Endodermal cell (in vitro differentiated cells): ENCODE data around the gene ORAI2. TPM values are rescaled to one million over a fixed set of nuclear protein-coding genes. Genes with fewer than 3 reads are reported as not detected.
"Not testable (repeated sequence)": the region's sequence is repeated elsewhere in the genome, so short reads cannot be mapped to it uniquely, and the experiment has no call there.

Experiments
- DNase-seq: peaks from one replicate; pipeline ENCODE4 v3.0.0-alpha.2; 2017
- H3K27ac ChIP-seq: 2 replicates; pipeline ENCODE4 v1.5.1; 2013; ENCODE audit warnings: mild to moderate bottlenecking, low read depth, low read length, moderate library complexity
- H3K27me3 ChIP-seq: 2 replicates; pipeline ENCODE4 v1.6.1; 2013; ENCODE audit warnings: mild to moderate bottlenecking, low read length, moderate library complexity; ENCODE audit not compliant: insufficient read depth, control insufficient read depth, poor library complexity, severe bottlenecking
- H3K36me3 ChIP-seq: 2 replicates; pipeline ENCODE4 v1.7.0; 2013; ENCODE audit warnings: mild to moderate bottlenecking, low read length, moderate library complexity; ENCODE audit not compliant: control insufficient read depth, insufficient read depth
- H3K4me1 ChIP-seq: one replicate; pipeline ENCODE4 v1.7.0; 2013; ENCODE audit warnings: low read length; ENCODE audit not compliant: control insufficient read depth, insufficient read depth
- H3K4me3 ChIP-seq: 2 replicates; pipeline ENCODE4 v1.5.1; 2013; ENCODE audit warnings: mild to moderate bottlenecking, low read length, moderate library complexity
- H3K9ac ChIP-seq: 2 replicates; pipeline ENCODE4 v1.6.1; 2013; ENCODE audit warnings: mild to moderate bottlenecking, low read length, moderate library complexity; ENCODE audit not compliant: poor library complexity, severe bottlenecking; ENCODE audit errors: extremely low read depth
- H3K9me3 ChIP-seq: 2 replicates; pipeline ENCODE4 v1.6.1; 2013; ENCODE audit warnings: mild to moderate bottlenecking, low read length, moderate library complexity; ENCODE audit not compliant: control insufficient read depth
- H3K27ac Mint-ChIP-seq: 2 replicates; pipeline ENCODE4 v1.8.0; 2020; ENCODE audit warnings: mixed read lengths
- H3K27me3 Mint-ChIP-seq: 2 replicates; pipeline ENCODE4 v1.8.0; 2021; ENCODE audit warnings: mild to moderate bottlenecking, mixed read lengths; ENCODE audit not compliant: insufficient read depth
- H3K36me3 Mint-ChIP-seq: 2 replicates; pipeline ENCODE4 v1.8.0; 2020; ENCODE audit warnings: low read depth, mixed read lengths
- H3K4me1 Mint-ChIP-seq: 2 replicates; pipeline ENCODE4 v1.8.0; 2020; ENCODE audit warnings: mixed read lengths
- H3K4me3 Mint-ChIP-seq: 2 replicates; pipeline ENCODE4 v1.8.0; 2020; ENCODE audit warnings: mild to moderate bottlenecking, moderate library complexity, mixed read lengths
- H3K9me3 Mint-ChIP-seq: 2 replicates; pipeline ENCODE4 v1.8.0; 2020; ENCODE audit warnings: mild to moderate bottlenecking, mixed read lengths
- WGBS, 2 experiments: methylation state at CpG; one replicate each; pipeline versions ENCODE4 v1.1.5 to v1.1.7; 2013; ENCODE audit warnings: missing lambda C conversion rate in 2 of 2, mixed read lengths in 1 of 2; ENCODE audit not compliant: insufficient coverage in 1 of 2, insufficient read length in 1 of 2; 5-methylcytosine and 5-hydroxymethylcytosine counted together
- total RNA-seq, 2 donors: library from RNA; stranded (reverse); fragmentation: NEBNext Ultra II Directional in 1 of 2; extraction: Animal tissue kit (Norgen Biotek cat#: 25700) in 1 of 2; gene quantifications; 2 replicates in 1 of 2; 3 replicates in 1 of 2; pipeline ENCODE4 v1.2.1, GENCODE V29; 2021
- TF ChIP-seq, protein P1 (sequence below): fragments of 200-600 bp; sonication (generic); conservative IDR thresholded peaks from 2 replicates; pipeline ENCODE4 v1.5.0; 2021; ENCODE audit warnings: antibody characterized with exemption, mild to moderate bottlenecking

Gene ORAI2
- total RNA-seq, 2 donors from 2014 or later, result 24.3 to 26.1 TPM

DNA sequence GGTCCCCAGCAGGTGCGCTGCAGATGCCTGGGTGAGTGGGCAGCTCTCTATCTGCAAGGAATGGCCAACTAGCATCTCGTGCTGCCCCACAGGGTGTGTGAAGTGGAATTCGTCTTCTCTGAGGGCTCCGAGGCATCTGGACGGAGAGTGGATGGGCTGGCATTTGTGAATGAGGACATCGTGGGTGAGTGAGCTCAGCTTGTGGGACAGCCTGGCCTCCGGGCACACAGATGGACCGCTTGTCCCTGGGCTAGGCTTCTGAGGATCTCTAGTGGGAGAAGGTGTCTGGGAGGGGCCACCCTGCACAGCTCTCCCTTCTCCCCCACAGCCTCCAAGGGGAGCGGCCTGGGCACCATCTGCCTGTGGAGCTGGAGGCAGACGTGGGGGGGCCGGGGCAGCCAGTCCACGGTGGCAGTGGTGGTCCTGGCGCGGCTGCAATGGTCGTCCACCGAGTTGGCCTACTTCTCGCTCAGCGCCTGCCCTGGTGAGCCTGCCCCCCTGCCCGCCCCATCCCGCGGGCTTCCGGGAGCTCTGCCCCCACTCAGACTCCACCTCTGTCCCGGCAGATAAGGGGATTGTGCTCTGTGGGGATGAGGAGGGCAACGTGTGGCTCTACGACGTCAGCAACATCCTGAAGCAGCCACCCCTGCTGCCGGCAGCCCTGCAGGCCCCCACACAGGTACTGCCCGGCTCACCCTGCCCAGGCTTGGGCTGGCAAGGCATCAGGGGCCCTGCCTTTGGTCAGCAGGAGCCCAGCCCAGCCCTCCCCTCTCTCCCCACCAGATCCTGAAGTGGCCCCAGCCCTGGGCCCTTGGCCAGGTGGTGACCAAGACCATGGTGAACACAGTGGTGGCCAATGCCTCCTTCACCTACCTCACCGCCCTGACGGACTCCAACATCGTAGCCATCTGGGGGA is 39.0 kb downstream of the ORAI2 start:
- H3K27me3 ChIP-seq, result no peaks in the 10 kb centered on the region
- no peaks in the 10 kb centered on the region for H3K9me3 ChIP-seq
- H3K4me1 Mint-ChIP-seq, result no peaks in the 10 kb centered on the region
- no peak overlapping the region for H3K27ac ChIP-seq
- peak; percentile 42 for DNase-seq
- H3K4me3 ChIP-seq, result no peak overlapping the region
- H3K4me3 Mint-ChIP-seq, result no peak overlapping the region
- peak overlapping the region; percentile 52 for H3K27ac Mint-ChIP-seq
- WGBS, 2 experiments, result 83 to 91% methylated on average over 15 to 31 of the region's 31 CpGs
- no peaks in the 10 kb centered on the region for H3K9me3 Mint-ChIP-seq
- H3K9ac ChIP-seq, result no peak overlapping the region
- no peaks in the 10 kb centered on the region for H3K4me1 ChIP-seq
- H3K36me3 Mint-ChIP-seq, result peaks cover 10% of the 10 kb centered on the region
- H3K27me3 Mint-ChIP-seq, result no peaks in the 10 kb centered on the region
- peaks cover 15% of the 10 kb centered on the region for H3K36me3 ChIP-seq
- TF ChIP-seq, protein P1, sequence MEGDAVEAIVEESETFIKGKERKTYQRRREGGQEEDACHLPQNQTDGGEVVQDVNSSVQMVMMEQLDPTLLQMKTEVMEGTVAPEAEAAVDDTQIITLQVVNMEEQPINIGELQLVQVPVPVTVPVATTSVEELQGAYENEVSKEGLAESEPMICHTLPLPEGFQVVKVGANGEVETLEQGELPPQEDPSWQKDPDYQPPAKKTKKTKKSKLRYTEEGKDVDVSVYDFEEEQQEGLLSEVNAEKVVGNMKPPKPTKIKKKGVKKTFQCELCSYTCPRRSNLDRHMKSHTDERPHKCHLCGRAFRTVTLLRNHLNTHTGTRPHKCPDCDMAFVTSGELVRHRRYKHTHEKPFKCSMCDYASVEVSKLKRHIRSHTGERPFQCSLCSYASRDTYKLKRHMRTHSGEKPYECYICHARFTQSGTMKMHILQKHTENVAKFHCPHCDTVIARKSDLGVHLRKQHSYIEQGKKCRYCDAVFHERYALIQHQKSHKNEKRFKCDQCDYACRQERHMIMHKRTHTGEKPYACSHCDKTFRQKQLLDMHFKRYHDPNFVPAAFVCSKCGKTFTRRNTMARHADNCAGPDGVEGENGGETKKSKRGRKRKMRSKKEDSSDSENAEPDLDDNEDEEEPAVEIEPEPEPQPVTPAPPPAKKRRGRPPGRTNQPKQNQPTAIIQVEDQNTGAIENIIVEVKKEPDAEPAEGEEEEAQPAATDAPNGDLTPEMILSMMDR, result no peak

DNA sequence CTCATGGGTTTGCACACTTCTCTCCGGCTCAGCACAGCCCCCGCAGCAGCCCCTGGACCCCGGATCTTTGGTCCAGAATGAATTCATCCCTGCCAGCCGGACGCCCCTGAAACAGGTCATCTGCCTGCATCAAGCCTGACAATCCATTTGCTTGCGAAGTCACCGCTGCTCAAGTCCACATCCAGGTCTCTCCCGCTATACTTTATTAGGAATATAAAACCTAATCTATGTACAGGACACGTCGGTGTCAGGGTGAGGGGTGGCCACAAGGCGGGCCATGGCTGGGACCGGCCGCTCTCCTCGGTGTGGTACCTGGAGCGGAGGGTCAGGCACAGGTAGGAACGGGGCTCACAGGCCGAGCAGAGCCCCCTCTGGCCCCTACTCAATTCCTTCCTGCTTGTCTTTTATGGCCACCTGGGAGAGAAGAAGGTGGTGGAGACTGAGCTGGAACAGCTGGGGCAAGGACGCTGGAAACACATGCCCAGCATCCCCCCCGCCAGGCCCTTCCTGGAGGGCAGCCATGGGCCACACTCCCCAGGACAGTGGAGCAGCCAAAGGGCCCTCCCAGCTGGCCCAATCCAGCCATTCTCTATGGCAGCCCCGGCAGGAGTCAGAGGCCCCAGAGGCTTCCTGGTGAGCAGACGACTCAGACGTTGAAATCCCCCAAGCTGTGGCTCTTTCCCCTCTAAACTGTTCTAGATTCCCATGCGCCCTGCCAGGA is 40.1 kb downstream of the ORAI2 start:
- Histone ChIP-seq H3K4me1 (no peaks in the 10 kb centered on the region), H3K4me3 (no peak overlapping the region), H3K9ac (no peak overlapping the region), H3K36me3 (peaks cover 15% of the 10 kb centered on the region), H3K9me3 (no peaks in the 10 kb centered on the region), H3K27me3 (no peaks in the 10 kb centered on the region), H3K27ac (no peak overlapping the region)
- peak; percentile 37 for DNase-seq
- no peak overlapping the region for H3K4me3 Mint-ChIP-seq
- no peak overlapping the region for H3K27ac Mint-ChIP-seq
- no peaks in the 10 kb centered on the region for H3K9me3 Mint-ChIP-seq
- H3K36me3 Mint-ChIP-seq, result peaks cover 10% of the 10 kb centered on the region
- TF ChIP-seq, protein P1, result no peak
- WGBS, 2 experiments, result 92 to 93% methylated on average over 18 to 22 of the region's 23 CpGs
- H3K4me1 Mint-ChIP-seq, result no peaks in the 10 kb centered on the region
- no peaks in the 10 kb centered on the region for H3K27me3 Mint-ChIP-seq

DNA sequence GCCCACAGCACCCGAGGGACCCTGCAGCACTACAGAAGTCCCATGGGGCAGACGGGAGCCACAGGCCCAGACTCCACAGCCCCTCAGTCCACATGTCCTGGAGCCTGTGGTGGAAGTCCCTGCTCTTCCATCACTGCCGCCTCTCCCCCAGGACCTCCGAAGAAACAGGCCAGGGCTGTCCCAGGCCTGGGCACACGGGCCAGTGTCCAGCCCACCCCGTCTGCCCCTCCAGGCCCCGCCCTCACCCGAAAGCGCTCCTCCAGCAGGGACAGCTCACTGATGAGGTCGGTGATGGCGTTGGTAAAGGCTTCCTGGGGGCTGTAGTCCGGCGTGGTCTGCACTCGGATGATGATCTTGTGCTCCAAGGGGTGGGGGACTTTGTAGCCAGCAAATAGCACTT is 40.7 kb downstream of the ORAI2 start:
- not testable (repeated sequence) for H3K36me3 Mint-ChIP-seq, H3K9me3 Mint-ChIP-seq, H3K27me3 ChIP-seq, H3K9me3 ChIP-seq, H3K9ac ChIP-seq, H3K4me3 ChIP-seq, H3K27me3 Mint-ChIP-seq, H3K27ac ChIP-seq, H3K4me3 Mint-ChIP-seq, H3K4me1 Mint-ChIP-seq, DNase-seq, H3K4me1 ChIP-seq, H3K27ac Mint-ChIP-seq
- peaks cover 12% of the 10 kb centered on the region for H3K36me3 ChIP-seq
- 100% methylated on average over 3 of the region's 14 CpGs; no CpG with 5 or more reads in 1 of the 2 experiments for WGBS, 2 experiments

DNA sequence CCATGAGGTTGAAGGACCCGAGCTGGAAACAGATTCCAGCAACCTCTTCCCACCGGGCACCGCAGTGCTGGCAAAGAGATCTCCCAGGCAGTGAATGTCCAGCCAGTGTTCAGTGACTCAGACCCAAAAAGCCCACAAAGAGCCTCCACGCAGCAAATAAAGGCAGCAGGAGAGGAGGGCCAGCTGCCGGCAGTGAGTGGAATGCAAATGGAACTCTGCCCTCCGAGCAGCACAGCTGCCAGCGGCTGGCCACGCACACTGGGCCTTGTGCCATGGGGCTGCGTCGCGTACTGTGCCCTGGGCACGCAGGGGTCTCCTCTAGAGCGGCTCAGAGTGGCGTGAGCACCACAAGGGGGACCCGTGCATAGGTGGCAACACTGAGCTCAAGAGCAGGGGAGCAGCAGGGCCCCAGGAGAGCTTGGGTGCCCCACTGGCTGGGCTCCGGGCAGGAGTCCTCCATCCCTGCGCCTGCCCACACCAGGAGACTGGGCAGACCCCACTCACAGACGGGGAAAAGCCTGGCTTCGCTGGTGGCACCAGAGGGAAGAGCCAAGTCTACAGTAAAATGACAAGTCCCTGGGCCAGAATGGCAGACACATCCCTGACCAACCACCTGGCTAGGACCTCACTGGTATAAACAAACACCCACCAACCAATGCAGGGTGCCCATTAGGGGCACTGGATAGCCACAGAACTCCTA is 41.5 kb downstream of the ORAI2 start:
- not testable (repeated sequence) for H3K4me3 Mint-ChIP-seq, H3K9ac ChIP-seq, H3K4me3 ChIP-seq, H3K4me1 ChIP-seq, H3K9me3 Mint-ChIP-seq, H3K36me3 Mint-ChIP-seq, DNase-seq, H3K27me3 Mint-ChIP-seq, H3K9me3 ChIP-seq, H3K4me1 Mint-ChIP-seq, H3K27ac ChIP-seq, H3K27me3 ChIP-seq, H3K36me3 ChIP-seq, H3K27ac Mint-ChIP-seq
- WGBS, 2 experiments, result 90% methylated on average over 6 of the region's 19 CpGs; no CpG with 5 or more reads in 1 of the 2 experiments
